Endodermal cell (in vitro differentiated cells): ENCODE measurements around the gene CALHM6. TPM values are rescaled to one million over a fixed set of nuclear protein-coding genes. Genes with fewer than 3 reads are reported as not detected.

Experiments
- DNase-seq: peaks from one replicate; pipeline ENCODE4 v3.0.0-alpha.2; 2017
- H3K27ac ChIP-seq: 2 replicates; pipeline ENCODE4 v1.5.1; 2013; ENCODE audit warnings: mild to moderate bottlenecking, low read depth, low read length, moderate library complexity
- H3K27me3 ChIP-seq: 2 replicates; pipeline ENCODE4 v1.6.1; 2013; ENCODE audit warnings: mild to moderate bottlenecking, low read length, moderate library complexity; ENCODE audit not compliant: insufficient read depth, control insufficient read depth, poor library complexity, severe bottlenecking
- H3K36me3 ChIP-seq: 2 replicates; pipeline ENCODE4 v1.7.0; 2013; ENCODE audit warnings: mild to moderate bottlenecking, low read length, moderate library complexity; ENCODE audit not compliant: control insufficient read depth, insufficient read depth
- H3K4me1 ChIP-seq: one replicate; pipeline ENCODE4 v1.7.0; 2013; ENCODE audit warnings: low read length; ENCODE audit not compliant: control insufficient read depth, insufficient read depth
- H3K4me3 ChIP-seq: 2 replicates; pipeline ENCODE4 v1.5.1; 2013; ENCODE audit warnings: mild to moderate bottlenecking, low read length, moderate library complexity
- H3K9ac ChIP-seq: 2 replicates; pipeline ENCODE4 v1.6.1; 2013; ENCODE audit warnings: mild to moderate bottlenecking, low read length, moderate library complexity; ENCODE audit not compliant: poor library complexity, severe bottlenecking; ENCODE audit errors: extremely low read depth
- H3K9me3 ChIP-seq: 2 replicates; pipeline ENCODE4 v1.6.1; 2013; ENCODE audit warnings: mild to moderate bottlenecking, low read length, moderate library complexity; ENCODE audit not compliant: control insufficient read depth
- H3K27ac Mint-ChIP-seq: 2 replicates; pipeline ENCODE4 v1.8.0; 2020; ENCODE audit warnings: mixed read lengths
- H3K27me3 Mint-ChIP-seq: 2 replicates; pipeline ENCODE4 v1.8.0; 2021; ENCODE audit warnings: mild to moderate bottlenecking, mixed read lengths; ENCODE audit not compliant: insufficient read depth
- H3K36me3 Mint-ChIP-seq: 2 replicates; pipeline ENCODE4 v1.8.0; 2020; ENCODE audit warnings: low read depth, mixed read lengths
- H3K4me1 Mint-ChIP-seq: 2 replicates; pipeline ENCODE4 v1.8.0; 2020; ENCODE audit warnings: mixed read lengths
- H3K4me3 Mint-ChIP-seq: 2 replicates; pipeline ENCODE4 v1.8.0; 2020; ENCODE audit warnings: mild to moderate bottlenecking, moderate library complexity, mixed read lengths
- H3K9me3 Mint-ChIP-seq: 2 replicates; pipeline ENCODE4 v1.8.0; 2020; ENCODE audit warnings: mild to moderate bottlenecking, mixed read lengths
- CTCF ChIP-seq: fragments of 200-600 bp; sonication (generic); conservative IDR thresholded peaks from 2 replicates; pipeline ENCODE4 v1.5.0; 2021; ENCODE audit warnings: antibody characterized with exemption, mild to moderate bottlenecking
- WGBS, 2 experiments: methylation state at CpG; one replicate each; pipeline versions ENCODE4 v1.1.5 to v1.1.7; 2013; ENCODE audit warnings: missing lambda C conversion rate in 2 of 2, mixed read lengths in 1 of 2; ENCODE audit not compliant: insufficient coverage in 1 of 2, insufficient read length in 1 of 2; 5-methylcytosine and 5-hydroxymethylcytosine counted together
- total RNA-seq, 2 donors: library from RNA; stranded (reverse); fragmentation: NEBNext Ultra II Directional in 1 of 2; extraction: Animal tissue kit (Norgen Biotek cat#: 25700) in 1 of 2; gene quantifications; 2 replicates in 1 of 2; 3 replicates in 1 of 2; pipeline ENCODE4 v1.2.1, GENCODE V29; 2021

The CALHM6 gene
- total RNA-seq, 2 donors from 2014 or later: 0.95 TPM; not detected in 1

GRCh38 chr6:116511424-116512110 lies 50.4 kb downstream of the CALHM6 start, which contains the start of gene CALHM5:
Gene CALHM5 (plus strand): TSS chr6:116511639. CDS start chr6:116511697, 58 bp downstream.
- H3K27me3 Mint-ChIP-seq: no peaks in the 10 kb centered on the region
- peak within 1 kb of the TSS; percentile 87 for H3K27ac Mint-ChIP-seq
- peaks cover 7% of the 10 kb centered on the region for H3K4me1 ChIP-seq
- 66 to 67% methylated on average over 9 to 10 of the region's 10 CpGs for WGBS, 2 experiments
- H3K27me3 ChIP-seq: no peaks in the 10 kb centered on the region
- H3K27ac ChIP-seq: peak within 1 kb of the TSS; percentile 90
- no peaks in the 10 kb centered on the region for H3K36me3 ChIP-seq
- H3K9ac ChIP-seq: peak within 1 kb of the TSS; percentile 7
- peaks cover 15% of the 10 kb centered on the region for H3K4me1 Mint-ChIP-seq
- peak; percentile 70 for DNase-seq
- TF ChIP-seq CTCF: peak; percentile 76
- no peak within 1 kb of the TSS for H3K4me3 Mint-ChIP-seq
- H3K9me3 ChIP-seq: peaks cover 11% of the 10 kb centered on the region
- no peaks in the 10 kb centered on the region for H3K36me3 Mint-ChIP-seq
- peaks cover 7% of the 10 kb centered on the region for H3K9me3 Mint-ChIP-seq
- H3K4me3 ChIP-seq: peak within 1 kb of the TSS; percentile 61

GRCh38 chr6:116512111-116512559 lies 51.0 kb downstream of the CALHM6 start:
- H3K9me3 Mint-ChIP-seq: peaks cover 7% of the 10 kb centered on the region
- Histone ChIP-seq H3K4me3 (peak overlapping the region; percentile 61), H3K9me3 (peaks cover 11% of the 10 kb centered on the region), H3K36me3 (no peaks in the 10 kb centered on the region), H3K4me1 (peaks cover 7% of the 10 kb centered on the region), H3K27ac (peak overlapping the region; percentile 90), H3K9ac (peak overlapping the region; percentile 7), H3K27me3 (no peaks in the 10 kb centered on the region)
- no peak for TF ChIP-seq CTCF
- peaks cover 15% of the 10 kb centered on the region for H3K4me1 Mint-ChIP-seq
- 88 to 91% methylated on average over 1 to 4 of the region's 4 CpGs for WGBS, 2 experiments
- no peak for DNase-seq
- no peaks in the 10 kb centered on the region for H3K27me3 Mint-ChIP-seq
- H3K27ac Mint-ChIP-seq: peak overlapping the region; percentile 87
- no peak overlapping the region for H3K4me3 Mint-ChIP-seq
- H3K36me3 Mint-ChIP-seq: no peaks in the 10 kb centered on the region

- peaks cover 7% of the 10 kb centered on the region for H3K9me3 Mint-ChIP-seq
- no peaks in the 10 kb centered on the region for H3K36me3 ChIP-seq
- no peak overlapping the region for H3K4me3 Mint-ChIP-seq
- no peak overlapping the region for H3K27ac Mint-ChIP-seq
- no peaks in the 10 kb centered on the region for H3K27me3 ChIP-seq
- TF ChIP-seq CTCF: no peak
- H3K4me3 ChIP-seq: peak overlapping the region; percentile 61
- H3K9me3 ChIP-seq: peaks cover 11% of the 10 kb centered on the region
- no peaks in the 10 kb centered on the region for H3K27me3 Mint-ChIP-seq
- peaks cover 7% of the 10 kb centered on the region for H3K4me1 ChIP-seq
- H3K27ac ChIP-seq: no peak overlapping the region
- H3K36me3 Mint-ChIP-seq: no peaks in the 10 kb centered on the region
- peaks cover 15% of the 10 kb centered on the region for H3K4me1 Mint-ChIP-seq
- no peak overlapping the region for H3K9ac ChIP-seq
- no peak for DNase-seq
Measured at GRCh38 chr6:116512734-116513133, 51.6 kb downstream of the CALHM6 start.

Other genes with a start within 250 kb of the CALHM6 start
- 10 to 100 TPM; 27.1 to 27.2 TPM for gene TSPYL4, start 207.3 kb upstream of the CALHM6 start, total RNA-seq
- gene TSPYL1, start 181.4 kb upstream of the CALHM6 start, total RNA-seq: 10 to 100 TPM; 73.4 to 80.6 TPM
- gene DSE, start 90.4 kb upstream of the CALHM6 start, total RNA-seq: 10 to 100 TPM; 42.3 to 44.3 TPM
- under 1 TPM; 0.18 to 0.20 TPM for gene CALHM5, start 50.3 kb downstream of the CALHM6 start, total RNA-seq
- not detected for gene TRAPPC3L, start 84.3 kb downstream of the CALHM6 start, total RNA-seq
- gene CALHM4, start 92.4 kb downstream of the CALHM6 start, total RNA-seq: not detected
- 10 to 100 TPM; 35.5 to 35.8 TPM for gene RWDD1, start 110.1 kb downstream of the CALHM6 start, total RNA-seq
- gene RSPH4A, start 155.1 kb downstream of the CALHM6 start, total RNA-seq: 1 to 10 TPM in 1 of 2 donors, under 1 TPM in 1; 0.92 to 1.2 TPM
- 10 to 100 TPM; 18.5 to 26.1 TPM for gene ZUP1, start 207.4 kb downstream of the CALHM6 start, total RNA-seq
- 10 to 100 TPM; 10.4 to 20.1 TPM for gene KPNA5, start 219.8 kb downstream of the CALHM6 start, total RNA-seq